KOPT-K1 (cell line): ENCODE results near the gene WIPF1.

Source experiments
- H3K27ac ChIP-seq: fragments of 200-600 bp; sonication (generic); 2 replicates; pipeline ENCODE4 v1.5.1; 2016; ENCODE audit warnings: antibody characterized with exemption, mild to moderate bottlenecking, low read depth, low read length; ENCODE audit not compliant: poor library complexity, severe bottlenecking
- H3K36me3 ChIP-seq: fragments of 200-600 bp; sonication (generic); 2 replicates; pipeline ENCODE4 v1.5.1; 2017; ENCODE audit warnings: antibody characterized with exemption, mild to moderate bottlenecking, low read length, moderate library complexity; ENCODE audit not compliant: insufficient read depth
- H3K9me3 ChIP-seq: fragments of 200-600 bp; sonication (generic); 2 replicates; pipeline ENCODE4 v1.5.1; 2017; ENCODE audit warnings: antibody characterized with exemption, low read length, mild to moderate bottlenecking; ENCODE audit not compliant: insufficient read depth, poor library complexity, severe bottlenecking

WIPF1 gene

DNA sequence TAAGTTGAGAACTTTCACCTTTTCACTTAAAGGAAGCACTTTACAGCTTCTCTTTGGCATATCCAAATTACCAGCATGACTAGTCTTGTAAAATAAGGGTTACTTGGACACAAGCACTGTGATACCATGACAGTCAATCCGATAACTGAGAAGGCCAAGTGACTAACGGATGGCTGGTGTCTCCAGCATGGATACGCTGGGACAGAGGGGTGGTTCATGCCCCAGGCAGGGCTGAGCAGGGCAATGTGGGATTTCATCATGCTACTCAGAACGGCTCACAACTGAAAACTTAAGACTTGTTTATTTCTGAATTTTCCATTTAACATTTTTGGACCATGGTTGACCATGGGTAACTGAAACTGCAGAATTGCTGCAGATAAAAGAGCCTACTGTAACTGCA lies 67.7 kb downstream of the WIPF1 start:
- no peak overlapping the region for H3K27ac ChIP-seq
- H3K9me3 ChIP-seq: peaks cover 6% of the 10 kb centered on the region
- H3K36me3 ChIP-seq: no peaks in the 10 kb centered on the region

DNA sequence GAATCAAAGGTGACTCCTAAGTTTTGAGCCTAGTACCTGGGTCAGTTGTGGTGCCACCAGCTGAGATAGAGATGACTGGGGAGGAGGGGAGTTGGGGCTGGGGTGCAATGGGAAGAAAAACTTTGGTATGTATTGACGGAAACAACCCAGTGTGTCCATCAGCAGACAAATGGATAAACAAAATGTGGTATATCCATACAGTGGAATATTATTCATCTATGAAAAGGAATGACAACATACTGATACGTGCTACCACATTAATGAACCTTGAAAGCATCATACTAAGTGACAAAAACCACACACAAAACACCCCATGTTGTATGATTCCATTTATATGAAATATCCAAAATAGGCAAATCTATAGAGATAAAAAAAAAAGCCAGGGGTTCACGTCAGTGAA lies 69.6 kb downstream of the WIPF1 start:
- Histone ChIP-seq H3K27ac (no peak overlapping the region), H3K9me3 (peaks cover 6% of the 10 kb centered on the region), H3K36me3 (no peaks in the 10 kb centered on the region)

DNA sequence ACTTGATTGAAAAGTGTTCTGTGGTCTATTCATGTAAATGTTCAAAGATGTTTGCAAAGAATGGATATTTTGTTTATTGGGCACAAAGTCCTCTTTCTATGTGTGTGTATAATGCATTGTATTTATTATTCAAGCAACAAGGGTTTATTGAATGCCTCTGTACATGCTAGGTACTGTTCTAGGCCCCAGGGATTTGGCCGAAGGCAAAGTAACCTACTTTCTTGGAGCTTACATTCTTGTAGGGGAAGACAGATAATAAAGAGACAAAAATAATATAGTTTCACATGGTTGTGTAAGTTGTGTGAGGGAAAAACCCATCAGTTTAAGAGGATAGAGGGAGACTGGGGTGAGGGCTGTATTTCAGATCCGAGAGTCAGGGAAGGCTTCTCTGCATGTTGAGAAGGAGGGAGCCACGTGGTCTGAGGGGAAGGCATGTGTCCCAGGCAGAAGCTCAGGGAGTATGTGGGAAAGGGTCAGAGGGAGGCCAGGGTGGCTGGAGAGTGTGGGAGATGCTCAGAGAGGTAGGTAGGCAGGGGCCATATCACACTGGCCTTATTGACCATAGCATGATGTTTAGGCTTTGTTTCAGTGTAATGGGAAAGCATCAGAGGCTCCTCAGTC lies 70.4 kb downstream of the WIPF1 start:
- no peak overlapping the region for H3K27ac ChIP-seq
- H3K36me3 ChIP-seq: no peaks in the 10 kb centered on the region
- peaks cover 6% of the 10 kb centered on the region for H3K9me3 ChIP-seq

DNA sequence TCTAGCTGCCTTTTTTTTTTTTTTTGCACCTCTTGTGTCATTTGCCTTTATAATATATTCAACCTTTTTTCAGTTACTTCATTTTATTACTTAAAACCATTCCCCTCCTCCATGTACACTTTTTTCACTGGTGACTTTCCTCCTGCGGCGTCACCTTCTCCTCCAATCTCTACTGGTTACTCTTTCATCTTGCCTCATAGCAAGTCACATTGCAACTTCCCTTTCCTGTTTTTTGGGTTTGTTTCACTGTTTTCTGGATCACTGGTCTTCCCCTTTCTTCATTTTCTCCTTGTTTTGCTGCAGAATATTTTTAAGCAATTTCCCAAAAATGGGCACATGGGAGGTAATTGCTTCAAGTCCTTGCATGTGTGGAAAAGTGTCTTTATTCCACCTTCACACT lies 73.1 kb downstream of the WIPF1 start:
- peaks cover 6% of the 10 kb centered on the region for H3K9me3 ChIP-seq
- H3K27ac ChIP-seq: no peak overlapping the region
- H3K36me3 ChIP-seq: no peaks in the 10 kb centered on the region

DNA sequence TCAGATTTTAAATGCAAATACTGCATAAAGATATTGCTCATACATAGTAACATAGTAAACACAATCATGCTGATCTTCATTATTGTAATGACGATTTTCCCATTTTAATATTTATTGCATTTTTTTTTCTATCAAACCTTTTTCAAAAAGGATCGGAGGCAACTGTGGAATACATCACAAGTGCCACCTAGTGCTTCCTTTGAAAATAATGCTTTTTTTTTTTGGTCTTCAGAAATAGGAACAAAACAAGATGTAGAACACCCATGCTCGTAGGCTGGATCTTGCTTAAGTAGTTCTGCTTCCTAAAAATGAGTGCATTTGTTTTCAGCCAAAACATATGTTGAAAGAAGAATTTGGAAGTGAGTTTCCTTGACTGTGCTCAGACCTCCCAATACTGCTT lies 75.1 kb downstream of the WIPF1 start:
- Histone ChIP-seq H3K27ac (no peak overlapping the region), H3K36me3 (no peaks in the 10 kb centered on the region), H3K9me3 (no peaks in the 10 kb centered on the region)

DNA sequence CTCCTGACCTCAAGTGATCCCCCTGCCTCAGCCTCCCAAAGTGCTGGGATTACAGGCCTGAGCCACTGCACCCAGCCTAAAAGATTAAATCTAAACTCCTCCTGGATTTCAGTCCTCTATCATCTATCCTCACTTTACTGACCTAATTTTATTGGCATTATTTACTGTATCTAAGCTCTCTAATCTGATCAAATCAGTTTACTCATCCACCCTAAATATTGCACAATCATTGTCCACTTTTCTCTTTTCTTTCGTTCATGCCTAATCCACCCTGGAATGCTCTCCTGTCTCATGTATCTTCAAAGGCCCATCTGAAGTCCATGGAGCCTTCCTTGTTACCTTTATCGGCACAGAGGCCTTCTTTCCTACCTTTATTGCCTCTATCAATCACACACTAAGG lies 79.2 kb downstream of the WIPF1 start:
- Histone ChIP-seq H3K9me3 (peaks cover 1% of the 10 kb centered on the region), H3K36me3 (no peaks in the 10 kb centered on the region), H3K27ac (no peak overlapping the region)

DNA sequence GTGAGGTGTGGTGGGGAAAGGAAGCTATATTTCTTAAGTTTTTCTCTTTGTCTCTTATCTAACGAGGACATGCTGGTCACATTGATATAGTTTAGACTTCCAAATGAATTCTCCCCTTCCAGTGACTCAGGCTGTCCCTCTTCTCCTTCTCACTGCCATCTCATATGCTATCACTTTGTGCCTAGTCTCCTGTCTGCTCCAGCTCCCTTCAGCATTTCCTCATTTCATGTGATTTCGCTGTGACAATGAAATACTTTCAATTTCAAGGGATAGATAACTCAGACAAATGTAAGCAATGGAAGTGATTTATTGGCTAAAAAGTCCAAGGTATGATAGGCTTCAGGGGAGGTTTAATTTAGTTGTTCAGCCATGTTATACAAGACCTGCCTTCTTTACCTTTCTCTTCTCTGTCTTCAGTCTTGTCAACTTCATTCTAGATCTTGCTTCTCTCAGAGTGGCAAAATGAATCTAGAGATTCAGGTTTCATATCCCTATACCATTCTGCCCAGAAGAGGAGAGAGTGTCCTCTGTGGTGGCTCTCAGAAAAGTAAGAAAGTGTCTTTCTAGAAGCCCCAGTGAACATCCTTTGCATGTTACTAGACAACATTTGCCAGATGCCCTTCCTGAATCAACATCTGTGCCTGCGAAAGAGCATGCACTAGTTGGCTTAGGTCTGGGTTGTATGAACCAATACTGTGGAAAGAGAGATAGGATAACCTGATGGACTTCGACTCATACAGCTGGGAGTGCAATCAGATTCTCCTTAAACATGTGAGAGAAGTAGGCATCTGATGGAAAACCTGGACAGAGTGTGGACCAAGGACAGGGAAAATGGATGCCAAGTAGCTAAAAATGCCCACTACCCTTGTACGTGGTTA lies 80.9 kb downstream of the WIPF1 start:
- Histone ChIP-seq H3K9me3 (peaks cover 12% of the 10 kb centered on the region), H3K36me3 (no peaks in the 10 kb centered on the region), H3K27ac (no peak overlapping the region)

DNA sequence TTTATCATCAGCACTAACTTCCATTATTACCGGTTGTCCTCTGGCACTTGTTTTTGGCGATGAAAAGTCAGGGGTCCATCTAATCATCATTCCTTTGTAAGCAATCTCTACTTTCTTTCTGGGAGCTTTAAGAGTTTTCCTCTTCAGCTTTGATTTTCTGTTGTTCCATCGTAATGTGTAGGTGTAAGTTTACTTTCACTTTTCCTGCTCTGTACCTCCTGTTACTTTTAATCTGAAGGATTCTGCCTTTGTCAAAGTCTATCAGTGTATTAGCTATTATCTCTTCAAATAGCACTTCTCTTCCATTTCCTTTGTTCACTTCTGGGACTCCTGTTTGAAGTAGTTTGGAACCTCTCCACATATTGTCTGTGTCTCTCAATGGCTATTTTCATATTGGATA lies 85.3 kb downstream of the WIPF1 start:
- Histone ChIP-seq H3K27ac (no peak overlapping the region), H3K36me3 (no peaks in the 10 kb centered on the region), H3K9me3 (peaks cover 54% of the 10 kb centered on the region)

DNA sequence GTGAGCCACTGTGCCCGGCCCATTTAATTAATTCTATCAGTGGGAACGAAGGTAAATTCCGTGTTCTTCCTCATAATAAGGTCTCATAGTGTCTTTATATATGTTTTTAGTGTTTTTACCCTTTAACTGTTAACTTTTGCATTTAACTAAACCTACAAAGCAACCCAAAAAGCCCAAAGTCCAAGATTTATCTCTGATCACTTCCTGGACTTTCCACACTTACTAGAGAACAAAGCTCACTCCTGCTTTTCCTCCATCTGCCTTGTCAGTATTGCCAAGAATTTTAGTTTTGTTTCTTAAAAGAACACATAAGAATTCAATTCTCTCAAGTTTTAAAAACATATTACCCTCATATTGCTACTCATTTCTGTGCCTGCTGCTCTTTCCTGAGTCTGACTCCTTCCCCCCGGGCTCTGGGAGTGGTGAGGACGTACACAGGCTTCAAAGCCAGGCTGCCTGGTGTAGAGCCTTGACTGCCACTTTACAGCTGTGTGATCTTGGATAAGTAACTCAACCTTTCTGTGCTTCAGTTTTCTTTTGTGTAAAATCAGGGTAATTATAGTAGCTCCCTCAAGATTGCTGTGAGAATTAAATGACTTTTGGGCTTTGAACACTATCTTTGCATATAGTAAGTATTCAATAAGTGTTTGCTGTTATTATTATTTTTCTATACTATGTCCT lies 85.9 kb downstream of the WIPF1 start:
- H3K9me3 ChIP-seq: peaks cover 55% of the 10 kb centered on the region
- H3K36me3 ChIP-seq: no peaks in the 10 kb centered on the region
- H3K27ac ChIP-seq: no peak overlapping the region

DNA sequence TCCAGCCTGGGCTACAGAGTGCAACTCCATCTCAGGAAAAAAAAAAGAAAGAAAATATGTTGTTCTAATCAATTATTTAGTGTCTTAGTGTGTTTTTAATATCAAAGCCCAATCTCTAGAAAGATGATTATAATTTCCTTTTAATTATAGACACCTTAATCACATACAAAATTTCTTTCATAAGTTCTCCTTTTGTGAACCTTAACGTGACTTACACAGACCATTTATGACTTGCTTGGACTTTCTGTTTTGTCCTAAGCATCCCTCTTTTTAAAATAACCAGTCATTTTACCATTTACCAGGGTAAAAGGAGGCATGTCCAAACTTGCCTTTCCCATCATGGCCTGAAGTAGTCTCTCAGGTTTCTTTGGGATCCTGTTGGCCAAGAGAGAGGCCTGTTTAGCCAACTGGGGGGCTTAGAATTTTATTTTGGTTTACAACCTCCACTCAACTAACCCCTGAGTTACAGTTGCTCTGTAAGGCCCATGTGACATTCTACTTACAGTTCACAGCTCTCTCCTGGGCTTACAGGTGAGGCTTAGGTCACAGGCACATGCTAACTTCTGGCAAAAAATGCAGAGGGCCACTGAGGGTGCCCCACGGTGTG lies 86.9 kb downstream of the WIPF1 start:
- Histone ChIP-seq H3K36me3 (no peaks in the 10 kb centered on the region), H3K27ac (no peak overlapping the region), H3K9me3 (peaks cover 55% of the 10 kb centered on the region)
